ENCODE results near the gene DNAAF8.

DNAAF8 gene

GRCh38 chr16:4734063-4734729 is at the start of gene DNAAF8, which contains the start of gene ANKS3:
DNAAF8 (plus strand) TSS chr16:4734537; CDS start chr16:4736515, 1,978 bp downstream.
ANKS3 (minus strand) TSS chr16:4734271; CDS start chr16:4730149, 4,122 bp downstream.
- DNase-seq, result peak; percentile 90

- no peak for DNase-seq
These were observed 49.6 kb upstream of the DNAAF8 start for GRCh38 chr16:4684763-4685162.

- DNase-seq, result no peak
These were observed 49.0 kb upstream of the DNAAF8 start for GRCh38 chr16:4685292-4685691.

GRCh38 chr16:4685776-4686496 is 48.4 kb upstream of the DNAAF8 start:
- DNase-seq, result no peak

- DNase-seq, result no peak
These were observed 47.7 kb upstream of the DNAAF8 start for GRCh38 chr16:4686497-4687210.

- DNase-seq, result no peak
These were observed 46.9 kb upstream of the DNAAF8 start for GRCh38 chr16:4687416-4687815.

- no peak for DNase-seq
These were observed 46.2 kb upstream of the DNAAF8 start for GRCh38 chr16:4687946-4688673.

GRCh38 chr16:4688674-4689045 is 45.7 kb upstream of the DNAAF8 start:
- no peak for DNase-seq

- no peak for DNase-seq
These were observed 45.2 kb upstream of the DNAAF8 start for GRCh38 chr16:4689091-4689671.

GRCh38 chr16:4689864-4690704 is 44.3 kb upstream of the DNAAF8 start:
- DNase-seq, result no peak

- no peak for DNase-seq
These were observed 43.2 kb upstream of the DNAAF8 start for GRCh38 chr16:4690946-4691665.

GRCh38 chr16:4691666-4692412 is 42.5 kb upstream of the DNAAF8 start:
- no peak for DNase-seq

GRCh38 chr16:4692460-4693295 is 41.7 kb upstream of the DNAAF8 start:
- peak; percentile 21 for DNase-seq

- peak; percentile 95 for DNase-seq
These were observed 40.9 kb upstream of the DNAAF8 start, which contains the start of gene NUDT16L1 for GRCh38 chr16:4693296-4693955. NUDT16L1 (plus strand) TSS chr16:4693562; CDS start chr16:4693727, 165 bp downstream.

GRCh38 chr16:4693956-4694641 is 40.2 kb upstream of the DNAAF8 start:
- DNase-seq, result peak; percentile 34

- no peak for DNase-seq
These were observed 39.5 kb upstream of the DNAAF8 start for GRCh38 chr16:4694642-4695451.

All from NCI-H1092 treated with DMSO at 0.1 percent for 48 hours (cell line).